ENCODE results near the gene TTC34. TPM values are rescaled to one million over a fixed set of nuclear protein-coding genes. Genes with fewer than 3 reads are reported as not detected.

TTC34 gene
- polyA plus RNA-seq, 1 donor (not counting 4 experiments of a cell fraction or from before 2014, with no cell fraction given) = 0.04 TPM

DNA sequence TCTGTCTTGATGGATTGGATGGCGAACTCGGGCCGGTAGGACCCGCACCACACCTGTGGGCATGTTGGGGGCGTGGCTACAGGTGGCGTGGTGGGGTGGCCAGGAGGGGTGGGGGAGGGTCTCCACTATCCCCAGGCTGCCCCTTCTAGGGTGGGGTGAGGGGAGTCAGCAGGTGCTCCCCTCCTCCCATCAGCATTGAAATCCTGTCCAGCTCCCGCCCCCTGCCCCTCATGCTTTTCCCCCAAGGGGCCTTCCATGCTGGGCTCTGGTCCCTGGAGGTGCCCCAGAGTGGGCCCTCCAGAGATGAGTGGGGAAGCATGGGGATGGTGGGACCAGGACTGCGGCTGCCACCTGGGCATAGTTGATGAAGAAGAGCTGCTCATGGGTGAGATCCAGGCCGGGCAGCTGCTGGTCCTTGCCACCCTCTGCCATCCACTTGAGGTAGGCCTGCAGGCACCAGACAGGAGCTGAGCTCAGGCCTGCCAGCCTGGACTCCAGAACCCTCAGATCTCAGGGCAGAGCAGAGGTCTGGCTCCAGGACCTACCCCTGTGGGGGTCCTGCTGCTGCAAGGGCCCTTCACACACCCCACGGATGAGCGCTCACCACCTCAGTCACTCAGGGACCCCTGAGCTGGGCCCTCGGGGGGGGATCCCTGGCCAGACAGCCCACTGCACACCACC lies 209.8 kb downstream of the TTC34 start:
- Histone ChIP-seq H3K27me3 (ENCODE audit: control insufficient read depth, extremely low read depth, insufficient read depth, low read length) (no peaks in the 10 kb centered on the region), H3K9me1 (ENCODE audit: control insufficient read depth, extremely low read depth, insufficient read depth, low read length) (no peaks in the 10 kb centered on the region), H4K20me1 (ENCODE audit: control insufficient read depth, extremely low read depth, insufficient read depth, low read length) (no peaks in the 10 kb centered on the region), H3K27ac (ENCODE audit: control insufficient read depth, insufficient read depth, low read length) (no peak overlapping the region), H3K79me2 (ENCODE audit: control insufficient read depth, insufficient read depth, low read length) (no peaks in the 10 kb centered on the region), H3K4me2 (ENCODE audit: control insufficient read depth, extremely low read depth, insufficient read depth, low read depth, low read length) (no peak overlapping the region), H3K36me3 (ENCODE audit: control insufficient read depth in 2 of 2, extremely low read depth in 1 of 2, insufficient read depth in 2 of 2, low read length in 2 of 2) (no peaks in the 10 kb centered on the region), H3K9ac (ENCODE audit: control insufficient read depth, extremely low read depth, insufficient read depth, low read length) (no peak overlapping the region), H3K4me1 (ENCODE audit: control insufficient read depth, extremely low read depth, insufficient read depth, low read length) (peaks cover 4% of the 10 kb centered on the region), H3K4me3 (ENCODE audit: control insufficient read depth in 2 of 3, extremely low read depth in 1 of 3, insufficient read depth in 2 of 3, low read depth in 1 of 3, low read length in 3 of 3) (no peak overlapping the region), H3K9me3 (ENCODE audit: control insufficient read depth, low read depth, low read length) (no peaks in the 10 kb centered on the region), H2AFZ (ENCODE audit: control insufficient read depth, low read length) (no peak overlapping the region)
- dilution Hi-C loops (cut with MboI; ENCODE audit: extremely low pct_ligation_motif_present, low sequenced_read_pairs) = no loop called here
- TF ChIP-seq CTCF (optimal IDR thresholded peaks at IDR 0.05 in 1 of 3, IDR thresholded peaks at IDR 0.05 in 1 of 3, conservative IDR thresholded peaks at IDR 0.05 in 1 of 3; ENCODE audit: extremely low read depth in 1 of 3, insufficient read depth in 2 of 3, low read length in 3 of 3) = no peak
- TF ChIP-seq EZH2 (IDR thresholded peaks at IDR 0.05; ENCODE audit: low read length) = no peak
- DNase-seq (ENCODE audit: low read depth, low spot score) = no peak
- FAIRE-seq = no peak

DNA sequence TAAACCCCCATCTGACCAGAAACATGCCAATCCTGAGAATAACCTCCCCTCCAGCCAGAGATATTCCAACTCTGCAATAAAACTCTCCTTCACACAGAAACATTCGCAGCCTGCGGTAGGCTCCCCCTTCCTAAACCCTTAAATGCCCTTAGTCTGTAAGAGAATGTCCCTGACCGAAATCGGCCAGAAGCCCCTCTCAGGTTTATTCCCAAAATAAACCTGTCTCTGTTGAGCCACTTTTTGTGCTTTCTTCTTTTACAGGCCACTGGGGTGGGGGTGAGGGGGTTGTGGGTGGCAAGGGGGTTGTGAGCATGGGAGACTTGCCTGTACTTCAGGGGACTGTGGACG lies 210.3 kb downstream of the TTC34 start:
- Histone ChIP-seq H3K9me3 (ENCODE audit: control insufficient read depth, low read depth, low read length) (no peaks in the 10 kb centered on the region), H3K4me1 (ENCODE audit: control insufficient read depth, extremely low read depth, insufficient read depth, low read length) (peaks cover 4% of the 10 kb centered on the region), H3K27me3 (ENCODE audit: control insufficient read depth, extremely low read depth, insufficient read depth, low read length) (no peaks in the 10 kb centered on the region), H3K9ac (ENCODE audit: control insufficient read depth, extremely low read depth, insufficient read depth, low read length) (no peak overlapping the region), H3K79me2 (ENCODE audit: control insufficient read depth, insufficient read depth, low read length) (no peaks in the 10 kb centered on the region), H4K20me1 (ENCODE audit: control insufficient read depth, extremely low read depth, insufficient read depth, low read length) (no peaks in the 10 kb centered on the region), H3K4me3 (ENCODE audit: control insufficient read depth in 2 of 3, extremely low read depth in 1 of 3, insufficient read depth in 2 of 3, low read depth in 1 of 3, low read length in 3 of 3) (no peak overlapping the region), H3K27ac (ENCODE audit: control insufficient read depth, insufficient read depth, low read length) (no peak overlapping the region), H3K9me1 (ENCODE audit: control insufficient read depth, extremely low read depth, insufficient read depth, low read length) (no peaks in the 10 kb centered on the region), H3K36me3 (ENCODE audit: control insufficient read depth in 2 of 2, extremely low read depth in 1 of 2, insufficient read depth in 2 of 2, low read length in 2 of 2) (no peaks in the 10 kb centered on the region), H2AFZ (ENCODE audit: control insufficient read depth, low read length) (no peak overlapping the region), H3K4me2 (ENCODE audit: control insufficient read depth, extremely low read depth, insufficient read depth, low read depth, low read length) (no peak overlapping the region)
- TF ChIP-seq CTCF (optimal IDR thresholded peaks at IDR 0.05 in 1 of 3, IDR thresholded peaks at IDR 0.05 in 1 of 3, conservative IDR thresholded peaks at IDR 0.05 in 1 of 3; ENCODE audit: extremely low read depth in 1 of 3, insufficient read depth in 2 of 3, low read length in 3 of 3) = no peak
- TF ChIP-seq EZH2 (IDR thresholded peaks at IDR 0.05; ENCODE audit: low read length) = no peak
- DNase-seq (ENCODE audit: low read depth, low spot score) (no peak), FAIRE-seq (no peak)
- dilution Hi-C loops (cut with MboI; ENCODE audit: extremely low pct_ligation_motif_present, low sequenced_read_pairs) = no loop called here
